Keratinocyte (primary cell): Measurements from ENCODE around the gene PAIP1. TPM values are rescaled to one million over a fixed set of nuclear protein-coding genes. Genes with fewer than 3 reads are reported as not detected.

Experiments used
- DNase-seq: peaks from one replicate; pipeline ENCODE4 v3.0.0-alpha.2; 2011; ENCODE audit warnings: low read depth, missing footprints, low spot score
- FAIRE-seq: peaks from 2 replicates; lab custom pipeline; 2011; peaks lifted over from hg19 to GRCh38; lab: Jason Lieb, UNC
- H2AFZ ChIP-seq: 2 replicates; pipeline ENCODE4 v1.6.0; 2012; ENCODE audit warnings: low read length, control low read depth, inconsistent platforms; ENCODE audit not compliant: control insufficient read depth
- H3K27ac ChIP-seq: 2 replicates; pipeline ENCODE4 v1.5.1; 2011; ENCODE audit warnings: low read length; ENCODE audit not compliant: control insufficient read depth, insufficient read depth
- H3K27me3 ChIP-seq: 3 replicates; pipeline ENCODE4 v1.6.0; 2011; ENCODE audit warnings: low read length; ENCODE audit not compliant: control insufficient read depth, insufficient read depth; ENCODE audit errors: extremely low read depth
- H3K36me3 ChIP-seq, 2 experiments: 2 replicates in 1 of 2; 3 replicates in 1 of 2; pipeline ENCODE4 v1.5.1; 2011; ENCODE audit warnings: low read length in 2 of 2, mild to moderate bottlenecking in 1 of 2; ENCODE audit not compliant: control insufficient read depth in 2 of 2, insufficient read depth in 2 of 2; ENCODE audit errors: extremely low read depth in 1 of 2
- H3K4me1 ChIP-seq: 3 replicates; pipeline ENCODE4 v1.5.1; 2011; ENCODE audit warnings: low read length; ENCODE audit not compliant: control insufficient read depth, insufficient read depth; ENCODE audit errors: extremely low read depth
- H3K4me2 ChIP-seq: 3 replicates; pipeline ENCODE4 v1.6.0; 2011; ENCODE audit warnings: low read depth, low read length; ENCODE audit not compliant: control insufficient read depth, insufficient read depth; ENCODE audit errors: extremely low read depth
- H3K4me3 ChIP-seq, 3 experiments: fragments of 200-600 bp in 1 of 3; sonication (generic) in 1 of 3; 2 replicates in 2 of 3; 3 replicates in 1 of 3; pipeline ENCODE4 v1.5.1; 2011 to 2016; ENCODE audit warnings: low read length in 3 of 3, mild to moderate bottlenecking in 3 of 3, control low read depth in 2 of 3, inconsistent platforms in 1 of 3, low read depth in 1 of 3, mixed read lengths in 1 of 3, mixed run types in 1 of 3, moderate library complexity in 1 of 3; ENCODE audit not compliant: control insufficient read depth in 2 of 3, insufficient read depth in 2 of 3; ENCODE audit errors: extremely low read depth in 1 of 3
- H3K79me2 ChIP-seq: 2 replicates; pipeline ENCODE4 v1.6.0; 2012; ENCODE audit warnings: low read length; ENCODE audit not compliant: control insufficient read depth, insufficient read depth
- H3K9ac ChIP-seq: 3 replicates; pipeline ENCODE4 v1.6.0; 2011; ENCODE audit warnings: low read length; ENCODE audit not compliant: control insufficient read depth, insufficient read depth; ENCODE audit errors: extremely low read depth
- H3K9me1 ChIP-seq: 3 replicates; pipeline ENCODE4 v1.6.0; 2011; ENCODE audit warnings: low read length; ENCODE audit not compliant: control insufficient read depth, insufficient read depth; ENCODE audit errors: extremely low read depth
- H3K9me3 ChIP-seq: 2 replicates; pipeline ENCODE4 v1.5.1; 2012; ENCODE audit warnings: low read depth, low read length; ENCODE audit not compliant: control insufficient read depth
- H4K20me1 ChIP-seq: 3 replicates; pipeline ENCODE4 v1.6.0; 2011; ENCODE audit warnings: low read length; ENCODE audit not compliant: control insufficient read depth, insufficient read depth; ENCODE audit errors: extremely low read depth
- CTCF ChIP-seq, 3 experiments: IDR thresholded peaks in 1 of 3; conservative IDR thresholded peaks in 1 of 3; optimal IDR thresholded peaks in 1 of 3; 2 replicates in 2 of 3; 3 replicates in 1 of 3; pipeline versions ENCODE3 to v1.5.1; 2011; ENCODE audit warnings: low read length in 3 of 3, mild to moderate bottlenecking in 3 of 3, moderate library complexity in 2 of 3, control low read depth in 1 of 3, inconsistent platforms in 1 of 3; ENCODE audit not compliant: insufficient read depth in 2 of 3; ENCODE audit errors: extremely low read depth in 1 of 3
- EZH2 ChIP-seq: IDR thresholded peaks from one replicate; pipeline ENCODE4 v1.6.1; 2012; ENCODE audit warnings: inconsistent platforms, mild to moderate bottlenecking, low read length, moderate library complexity
- dilution Hi-C: fragments of 300-500 bp; cut with MboI; formaldehyde crosslinking; loops from one replicate; pipeline ENCODE4 v1.7.0; 2020; ENCODE audit warnings: low sequenced_read_pairs; ENCODE audit not compliant: extremely low pct_ligation_motif_present
- polyA plus RNA-seq, 5 experiments: library from polyadenylated mRNA; depleted of rRNA in 3 of 5; stranded (reverse) in 3 of 5; stranded (forward) in 1 of 5; unstranded in 1 of 5; fragments of >200 nt; gene quantifications; 1 replicate in 1 of 5; 2 replicates in 3 of 5; 3 replicates in 1 of 5; pipeline versions ENCODE4 v1.2.1 to v1.2.3, GENCODE V29; 2011 to 2012; ENCODE audit warnings: missing spikeins in 2 of 5, low read depth in 1 of 5, low replicate concordance in 1 of 5

The PAIP1 gene
- polyA plus RNA-seq, 1 donor (not counting 4 experiments of a cell fraction or from before 2014, with no cell fraction given), result 115 TPM

- DNase-seq (no peak), FAIRE-seq (no peak)
- no peak for TF ChIP-seq CTCF (optimal IDR thresholded peaks at IDR 0.05 in 1 of 3, IDR thresholded peaks at IDR 0.05 in 1 of 3, conservative IDR thresholded peaks at IDR 0.05 in 1 of 3; ENCODE audit: extremely low read depth in 1 of 3, insufficient read depth in 2 of 3, low read length in 3 of 3)
- TF ChIP-seq EZH2, result no peak
- Histone ChIP-seq H3K4me2 (no peak overlapping the region), H3K9ac (no peak overlapping the region), H3K4me1 (no peaks in the 10 kb centered on the region), H3K79me2 (no peaks in the 10 kb centered on the region), H2AFZ (no peak overlapping the region), H4K20me1 (no peaks in the 10 kb centered on the region), H3K27ac (no peak overlapping the region), H3K4me3 (no peak overlapping the region), H3K36me3 (no peaks in the 10 kb centered on the region), H3K9me3 (no peaks in the 10 kb centered on the region), H3K9me1 (no peaks in the 10 kb centered on the region), H3K27me3 (no peaks in the 10 kb centered on the region)
- dilution Hi-C loops, result no loop called here
Observed at GRCh38 chr5:43573058-43573457, 16.2 kb upstream of the PAIP1 start.

- FAIRE-seq, result peak; percentile 55
Observed at GRCh38 chr5:43572357-43572756, 15.5 kb upstream of the PAIP1 start.

More at GRCh38 chr5:43572357-43572756, 15.5 kb upstream of the PAIP1 start:
- no peaks in the 10 kb centered on the region for H3K36me3 ChIP-seq
- no peak overlapping the region for H3K4me3 ChIP-seq
- no peak for TF ChIP-seq EZH2
- TF ChIP-seq CTCF (optimal IDR thresholded peaks at IDR 0.05 in 1 of 3, IDR thresholded peaks at IDR 0.05 in 1 of 3, conservative IDR thresholded peaks at IDR 0.05 in 1 of 3; ENCODE audit: extremely low read depth in 1 of 3, insufficient read depth in 2 of 3, low read length in 3 of 3), result no peak
- H2AFZ ChIP-seq, result no peak overlapping the region
- H3K9me1 ChIP-seq, result no peaks in the 10 kb centered on the region
- no peaks in the 10 kb centered on the region for H3K9me3 ChIP-seq
- no peaks in the 10 kb centered on the region for H4K20me1 ChIP-seq
- H3K27me3 ChIP-seq, result no peaks in the 10 kb centered on the region
- H3K27ac ChIP-seq, result no peak overlapping the region
- H3K4me1 ChIP-seq, result no peaks in the 10 kb centered on the region
- no peak overlapping the region for H3K4me2 ChIP-seq
- no peak for DNase-seq
- H3K79me2 ChIP-seq, result no peaks in the 10 kb centered on the region
- dilution Hi-C loops, result no loop called here
- H3K9ac ChIP-seq, result no peak overlapping the region
